ENCODE results near the gene RPS15.
"Not testable (repeated sequence)": the region's sequence is repeated elsewhere in the genome, so short reads cannot be mapped to it uniquely, and the experiment has no call there.

The RPS15 gene

DNA sequence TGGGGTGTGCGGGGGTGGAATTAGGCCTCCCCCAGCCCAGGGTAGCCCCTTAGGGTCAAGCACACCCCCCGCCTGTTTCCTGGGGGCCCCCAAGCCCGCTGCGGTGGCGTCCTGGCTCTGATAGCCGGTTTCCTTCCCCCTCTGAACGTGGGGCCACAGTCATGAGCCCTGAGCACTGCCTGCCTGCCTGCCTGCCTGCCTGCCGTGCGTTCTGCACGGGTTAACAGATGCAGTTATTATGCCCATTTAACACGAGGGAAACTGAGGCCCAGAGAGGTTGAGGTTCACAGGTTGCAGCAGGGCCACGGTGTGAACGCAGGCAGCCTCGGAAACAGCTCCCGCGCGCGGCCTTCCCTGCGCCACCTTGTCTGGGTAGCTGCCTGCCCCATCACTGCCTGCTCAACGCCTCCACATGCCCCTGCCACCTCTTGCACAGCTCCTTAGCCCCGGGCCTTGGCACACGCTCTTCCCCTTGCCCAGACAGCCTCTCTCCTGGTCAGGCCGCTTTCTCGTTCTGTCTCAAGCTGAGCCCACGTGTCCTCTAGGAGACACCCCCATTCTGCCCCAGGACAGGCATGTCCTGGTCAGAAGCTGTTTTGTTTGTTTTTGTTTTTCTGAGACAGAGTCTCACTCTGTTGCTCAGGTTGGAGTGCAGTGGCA lies 35.7 kb upstream of the RPS15 start:
- no peak for DNase-seq

DNA sequence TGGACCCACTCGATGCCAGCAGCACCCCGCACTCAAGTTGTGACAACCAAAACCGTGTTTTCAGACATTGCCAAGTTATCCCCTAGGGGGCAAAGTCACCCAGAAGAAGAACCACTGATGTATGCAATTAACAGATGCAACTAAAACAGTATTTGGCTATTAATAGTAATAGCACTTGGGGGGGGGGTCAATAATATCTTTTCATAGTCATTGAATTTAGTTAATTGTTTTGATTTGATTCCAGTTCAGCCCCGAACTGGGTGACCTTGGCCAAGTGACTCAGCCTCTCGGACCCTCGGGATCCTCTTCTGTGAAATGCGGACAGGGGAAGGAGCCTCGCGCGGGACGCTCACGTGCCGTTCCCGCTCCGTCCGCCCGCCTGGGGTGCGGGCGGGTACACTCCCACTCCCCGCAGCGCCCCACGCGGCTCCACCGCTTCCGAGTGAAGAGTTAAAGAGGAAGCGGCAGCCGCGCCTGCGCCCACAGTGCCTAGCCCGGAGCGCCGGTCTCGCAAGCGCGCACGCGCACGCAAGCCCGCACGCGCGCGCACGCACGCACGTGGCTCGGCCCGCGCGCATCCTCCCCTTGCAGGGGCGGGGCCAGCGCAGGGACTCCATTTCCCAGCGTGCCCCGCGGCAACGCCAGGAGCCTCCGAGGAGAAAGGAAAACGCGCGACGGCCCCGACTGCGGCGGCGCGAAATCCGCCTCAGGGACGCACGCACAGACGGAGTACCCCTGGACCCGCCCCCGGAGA lies 31.2 kb upstream of the RPS15 start:
- peak; percentile 98 for DNase-seq

DNA sequence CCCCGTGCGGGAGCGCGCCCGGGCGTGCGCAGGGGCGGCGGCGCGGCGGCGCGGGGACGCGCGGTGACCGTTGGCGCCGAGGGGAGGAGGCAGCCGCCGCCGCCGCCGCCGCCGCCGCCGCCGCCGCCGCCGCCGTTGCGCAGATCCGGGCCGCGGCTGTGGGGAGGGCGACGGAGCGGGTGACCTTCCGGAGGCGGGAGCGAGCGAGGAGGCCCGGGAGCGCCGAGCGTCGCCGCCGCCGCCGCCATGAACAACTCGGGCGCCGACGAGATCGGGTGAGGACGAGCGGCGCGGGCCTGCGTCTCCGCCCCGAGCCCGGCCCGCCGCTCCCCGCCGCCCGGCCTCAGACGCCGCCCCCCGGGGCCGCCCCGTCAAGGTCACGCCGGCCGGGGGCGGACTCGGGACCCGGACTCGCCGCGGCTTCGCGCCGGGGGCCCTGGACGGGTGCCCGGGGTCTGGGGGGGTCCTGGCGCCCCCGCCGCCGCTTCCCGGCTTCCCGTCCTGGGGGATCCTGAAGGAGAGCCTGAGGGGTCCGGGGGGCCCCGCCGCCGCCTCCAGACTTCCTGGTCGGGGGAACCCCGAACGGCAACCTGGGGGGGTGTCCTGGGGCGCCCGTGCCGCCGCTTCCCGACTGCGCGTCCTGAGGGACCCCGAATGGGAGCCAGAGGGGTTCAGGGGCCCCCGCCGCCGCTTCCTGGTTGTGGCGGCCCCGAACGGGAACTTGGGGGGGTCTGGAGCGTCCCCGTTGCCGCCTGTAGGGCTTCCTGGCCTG lies 30.5 kb upstream of the RPS15 start, which contains the start of gene DAZAP1:
DAZAP1 (plus strand) TSS at position 59 of the 772 bp plus-strand sequence; CDS start at position 247, 188 bp downstream.
- no peak for DNase-seq

DNA sequence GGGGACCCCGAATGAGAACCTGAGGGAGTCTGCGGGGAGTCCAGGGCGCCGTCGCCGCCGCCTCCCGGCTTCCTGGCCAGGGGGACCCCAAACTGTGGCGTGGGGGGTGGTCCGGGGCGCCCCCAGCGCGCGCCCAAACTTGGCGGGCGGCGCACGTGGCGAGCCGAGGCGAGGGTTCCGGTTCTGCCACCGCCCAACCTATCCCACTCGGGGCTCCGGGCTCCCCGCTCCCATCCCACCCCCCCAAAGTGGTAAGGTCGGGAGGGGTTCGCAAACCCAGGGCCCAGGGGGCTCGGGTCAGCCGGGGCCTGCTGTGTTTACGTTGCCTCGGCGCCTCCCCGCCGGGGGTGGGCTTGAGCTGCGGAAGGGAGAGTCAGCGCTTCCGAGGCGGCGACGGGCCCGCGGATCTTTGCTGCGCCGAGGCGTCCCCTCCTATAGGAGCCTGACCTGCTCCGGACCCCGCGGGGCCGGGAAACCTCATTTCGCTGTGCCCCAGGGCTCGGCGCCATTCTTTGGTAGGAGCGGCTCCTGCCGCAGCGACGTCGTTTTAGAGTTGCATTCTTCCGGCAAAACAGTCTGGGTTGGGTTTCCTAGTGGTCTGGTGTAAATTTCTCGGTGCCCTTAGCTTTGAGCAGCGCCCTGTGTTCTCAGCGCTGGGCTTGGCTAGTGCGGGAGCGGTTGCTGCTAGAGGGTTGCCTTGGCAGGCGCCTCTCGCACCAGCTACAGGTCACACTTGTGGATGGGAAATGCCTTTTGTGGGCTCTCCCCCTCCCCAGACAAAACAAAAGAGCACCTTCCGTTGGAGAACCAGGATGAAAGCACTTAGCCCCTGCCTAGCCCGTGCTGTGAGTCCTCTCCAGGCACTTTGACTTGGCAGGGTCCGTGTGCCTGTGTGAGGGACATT lies 29.6 kb upstream of the RPS15 start:
- DNase-seq = peak; percentile 31

DNA sequence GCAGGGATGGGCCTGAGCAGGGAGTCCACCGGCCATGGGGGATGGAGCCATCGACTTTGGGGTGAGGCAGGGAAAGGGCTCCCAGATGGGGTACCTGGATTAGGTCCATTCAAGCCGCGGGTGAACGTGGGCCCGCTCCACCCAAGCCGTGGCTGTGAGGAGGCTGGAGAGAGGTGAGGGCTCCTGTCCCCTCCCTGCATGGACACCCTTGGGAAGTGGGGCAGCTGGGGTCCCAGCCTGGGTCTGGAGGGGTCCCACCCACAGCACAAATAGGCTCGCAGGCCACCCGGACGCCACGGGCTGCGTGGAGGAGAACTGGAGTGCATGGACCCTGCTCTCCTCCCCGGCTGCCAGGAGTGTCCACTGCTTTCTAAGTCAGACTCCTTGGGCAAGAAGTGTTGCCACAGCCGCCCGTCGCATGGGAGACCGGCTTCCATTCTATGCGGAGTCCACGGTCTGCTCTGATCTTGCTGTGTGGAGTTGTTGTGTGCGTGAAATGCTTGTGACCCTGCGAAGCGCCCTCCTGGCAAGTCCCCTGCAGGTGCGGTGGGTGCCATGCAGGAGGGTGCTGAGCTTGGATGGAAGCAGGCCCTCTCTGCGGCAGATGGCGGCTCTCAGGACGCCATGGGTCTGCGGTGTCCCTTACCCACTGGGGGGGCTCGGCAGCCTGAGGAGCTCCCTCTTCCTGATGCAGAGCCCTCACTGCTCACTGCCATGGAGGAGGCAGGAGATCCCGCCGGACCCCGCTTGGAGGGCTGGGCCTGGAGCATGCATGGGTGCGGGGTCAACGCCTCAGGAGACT lies 28.8 kb upstream of the RPS15 start:
- DNase-seq = no peak

DNA sequence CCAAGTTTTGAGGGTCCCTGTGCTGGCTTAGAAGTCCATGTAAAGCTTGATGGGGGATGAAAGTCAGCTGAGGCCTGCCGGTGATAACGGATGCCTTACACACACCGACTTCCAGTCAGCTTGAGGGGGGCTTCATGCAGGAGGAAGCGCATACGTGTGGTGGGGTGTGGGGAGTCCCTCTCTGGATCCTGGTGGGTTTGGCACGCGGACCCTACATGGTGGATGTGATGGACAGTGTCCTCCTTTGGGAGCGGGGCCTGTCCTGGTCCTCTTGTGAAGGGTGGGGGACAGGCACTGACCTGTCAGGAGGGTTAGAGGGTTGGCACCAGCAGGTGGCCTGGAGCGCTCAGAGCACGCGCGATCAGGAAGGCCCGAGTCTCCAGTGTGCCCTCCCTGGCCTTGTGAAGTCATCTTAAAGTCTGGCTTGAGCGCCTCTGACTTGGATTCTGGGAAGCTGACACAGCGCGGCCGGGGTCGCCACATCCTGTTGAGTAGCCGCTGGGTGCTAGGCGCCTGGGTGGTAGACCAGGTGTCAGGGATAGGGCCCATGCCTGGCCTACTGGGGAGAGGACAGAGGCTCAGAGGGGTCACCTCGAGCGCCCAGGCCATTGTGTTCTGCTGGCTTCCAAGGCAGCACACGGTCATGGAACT lies 27.9 kb upstream of the RPS15 start:
- no peak for DNase-seq

DNA sequence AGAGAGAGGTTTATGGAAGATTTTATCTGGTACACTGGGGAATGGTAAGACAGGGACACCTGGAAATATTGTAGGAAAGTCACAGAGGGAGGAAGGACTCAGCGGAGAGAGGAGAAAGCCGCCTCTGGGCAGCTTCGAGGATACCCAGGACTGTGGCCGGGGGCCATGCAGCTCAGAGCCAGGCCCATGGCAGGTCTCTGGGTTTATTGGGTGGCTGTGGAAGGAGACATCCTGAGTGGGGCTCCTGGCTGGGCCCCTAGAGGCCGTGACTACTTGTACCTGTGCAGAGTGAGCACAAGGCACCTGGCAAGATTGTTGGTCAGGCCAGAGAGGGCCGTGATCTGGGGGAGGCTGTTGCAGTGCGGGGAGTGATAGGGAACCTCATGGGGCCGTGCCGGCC lies 27.4 kb upstream of the RPS15 start:
- no peak for DNase-seq

DNA sequence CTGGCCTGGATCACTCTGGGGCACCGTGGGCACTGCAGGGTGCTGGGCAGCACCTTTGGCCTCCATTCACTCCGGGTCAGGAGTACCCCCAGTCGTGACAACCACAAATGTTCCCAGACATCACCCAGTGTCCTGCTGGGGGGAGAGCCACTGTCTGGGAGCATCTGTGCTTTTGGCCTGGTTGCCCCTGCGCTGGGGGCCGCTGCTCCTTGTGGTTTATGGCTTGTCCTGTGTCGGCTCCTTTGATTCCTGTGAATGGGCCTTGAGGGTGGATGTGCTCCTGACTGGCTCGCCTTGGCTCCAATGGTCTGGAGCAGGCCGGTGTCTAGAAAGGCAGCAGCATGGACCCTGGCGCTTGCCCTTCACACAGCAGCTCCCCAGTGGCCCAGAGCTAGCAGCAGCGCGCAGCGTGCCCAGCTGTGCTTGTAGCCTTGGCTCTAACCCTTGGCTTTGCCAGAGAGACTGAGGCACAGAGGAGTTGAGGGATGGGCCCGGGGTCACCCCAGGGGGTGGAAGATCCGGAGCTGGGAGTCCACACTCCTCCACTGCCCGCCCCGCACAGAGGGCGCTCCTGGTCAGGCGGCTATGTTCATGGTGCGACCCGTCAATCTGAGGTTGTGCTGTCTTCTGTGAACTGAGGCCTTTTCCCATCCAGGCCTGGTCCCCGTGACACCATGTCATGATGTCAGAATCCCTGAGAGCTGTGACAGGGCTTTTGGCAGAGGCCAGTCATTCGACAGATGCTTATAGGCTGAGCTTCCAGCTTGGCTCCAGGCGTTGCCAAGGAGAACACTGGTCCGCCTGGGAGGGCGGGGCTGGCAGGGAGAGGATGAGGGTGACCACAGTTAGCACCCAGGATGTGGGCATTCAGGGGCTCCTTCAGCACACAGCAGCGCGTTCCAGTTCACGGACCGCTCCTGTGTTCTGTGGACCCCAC lies 26.7 kb upstream of the RPS15 start:
- no peak for DNase-seq

DNA sequence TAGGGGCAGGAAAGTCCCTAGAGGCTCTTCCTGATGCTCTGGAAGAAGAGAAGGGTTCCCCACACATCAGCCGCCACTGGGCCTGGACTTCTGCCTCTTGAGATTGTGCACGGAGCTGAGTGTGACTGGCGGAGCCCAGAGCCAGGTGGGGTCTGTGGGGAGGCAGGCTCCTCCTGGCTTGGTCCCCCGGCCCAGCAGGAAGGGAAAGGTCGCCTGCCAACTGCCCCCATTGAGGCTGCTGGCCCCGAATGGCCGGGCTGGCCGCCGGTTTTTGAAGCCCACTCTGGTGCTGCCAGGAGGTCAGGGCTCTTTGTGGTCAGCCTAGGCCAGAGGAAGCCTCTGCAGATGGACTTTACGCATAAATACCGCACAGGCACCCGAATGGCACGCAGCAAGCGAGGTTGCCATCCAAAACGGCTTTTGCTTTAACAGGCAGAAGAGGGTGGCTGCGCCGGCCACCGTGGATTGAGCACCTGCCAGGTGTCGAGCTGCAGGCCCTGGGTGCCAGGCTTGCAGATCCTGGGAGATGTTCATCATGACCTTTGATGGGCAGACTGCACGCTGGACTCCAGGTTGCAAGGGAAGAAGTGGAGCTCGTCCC lies 25.8 kb upstream of the RPS15 start:
- DNase-seq = no peak

DNA sequence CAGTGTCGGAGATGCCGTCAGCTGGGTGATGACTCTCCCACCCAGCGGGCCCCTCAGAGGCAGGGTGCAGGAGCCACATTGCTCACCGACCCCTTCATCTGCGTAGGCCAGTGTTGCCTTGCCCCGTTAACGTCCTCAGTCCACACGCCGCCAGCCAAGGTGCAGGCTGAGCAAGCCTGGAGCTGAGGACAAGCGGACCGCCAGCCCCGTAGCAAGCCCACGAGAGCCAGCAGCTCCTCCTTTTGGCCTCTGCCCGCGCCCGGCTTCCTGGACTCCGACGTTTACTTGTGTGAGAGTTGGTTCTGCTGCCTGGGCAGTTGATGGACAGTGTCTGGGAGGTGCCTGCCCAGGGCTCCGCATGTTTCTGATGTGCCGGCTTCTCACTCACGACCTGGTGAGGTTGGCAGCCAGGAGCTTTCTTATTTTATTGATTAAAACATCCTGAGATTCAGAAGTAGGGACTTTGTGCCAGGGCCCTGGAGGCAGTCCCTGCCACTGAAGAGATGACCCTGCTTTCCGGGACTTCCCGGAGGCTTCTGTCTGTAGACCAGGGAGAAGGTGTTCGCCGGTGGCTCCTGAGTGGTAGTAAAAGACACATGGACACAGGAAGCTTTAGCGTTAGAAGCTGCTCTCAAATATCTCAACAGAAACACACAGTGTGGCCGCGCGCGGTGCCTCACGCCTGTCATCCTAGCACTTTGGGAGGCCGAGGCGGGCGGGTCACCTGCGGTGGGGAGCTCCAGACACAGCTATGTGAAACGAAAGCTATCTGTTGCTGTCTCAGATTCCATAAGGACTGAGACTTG lies 25.0 kb upstream of the RPS15 start:
- DNase-seq = no peak

DNA sequence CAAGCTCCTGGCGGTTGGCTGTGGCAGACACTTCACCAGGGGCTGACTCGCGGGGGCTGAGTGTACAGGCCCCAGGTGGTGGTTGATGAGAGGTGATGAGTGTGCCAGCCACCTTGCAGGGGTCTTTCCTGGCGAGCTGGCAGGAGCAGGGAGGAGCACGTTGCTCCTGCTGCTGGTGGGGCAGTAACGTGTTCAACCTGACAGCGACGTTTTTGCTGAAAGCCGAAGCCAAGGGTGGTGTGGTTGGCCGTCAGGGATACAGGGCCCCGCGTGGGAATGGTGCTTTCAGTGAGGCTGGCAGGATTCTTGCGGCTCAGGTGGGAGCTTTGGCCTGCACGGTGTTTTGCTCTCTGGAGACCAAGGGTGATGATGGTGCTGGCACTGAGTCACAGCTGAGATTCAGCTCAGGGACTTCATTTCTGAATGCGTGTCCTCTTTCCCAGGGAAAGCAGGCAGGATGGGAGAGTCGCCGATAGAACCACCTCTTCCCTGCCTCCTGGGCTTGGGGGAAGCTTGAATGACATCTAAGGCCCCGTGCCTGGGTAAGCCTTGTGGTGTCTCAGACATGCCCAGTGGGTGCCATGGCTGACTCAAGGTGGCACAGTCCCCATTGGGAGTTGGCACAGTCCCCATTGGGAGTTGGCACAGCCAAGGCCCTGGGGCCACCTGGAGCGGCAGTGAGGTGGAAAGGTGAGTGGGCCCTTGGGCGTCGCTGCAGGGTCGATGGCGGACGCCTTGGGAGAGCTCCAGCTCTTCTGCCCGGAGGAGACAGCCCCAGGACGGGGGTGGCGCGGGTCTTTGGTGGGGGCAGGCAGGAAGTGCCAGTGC lies 22.0 kb upstream of the RPS15 start:
- DNase-seq = no peak

DNA sequence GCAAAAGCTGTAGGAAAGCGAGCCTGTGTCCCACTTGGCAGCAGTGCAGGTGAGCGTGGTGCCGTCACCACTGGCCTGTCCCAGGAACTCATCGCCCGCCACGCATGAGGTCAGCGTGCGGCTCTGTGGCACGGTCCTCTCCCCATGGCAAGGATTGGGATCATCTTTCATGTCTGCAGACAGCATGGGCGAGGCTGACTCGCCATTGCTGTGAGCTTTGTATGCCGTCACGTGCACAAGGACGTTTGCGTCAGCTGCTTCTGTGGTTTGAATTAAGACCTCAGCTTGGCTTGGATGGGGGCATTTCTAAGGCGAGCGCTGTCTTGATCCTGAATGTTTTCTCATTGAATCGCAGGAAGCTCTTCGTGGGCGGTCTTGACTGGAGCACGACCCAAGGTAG lies 21.1 kb upstream of the RPS15 start:
- DNase-seq = peak; percentile 49

DNA sequence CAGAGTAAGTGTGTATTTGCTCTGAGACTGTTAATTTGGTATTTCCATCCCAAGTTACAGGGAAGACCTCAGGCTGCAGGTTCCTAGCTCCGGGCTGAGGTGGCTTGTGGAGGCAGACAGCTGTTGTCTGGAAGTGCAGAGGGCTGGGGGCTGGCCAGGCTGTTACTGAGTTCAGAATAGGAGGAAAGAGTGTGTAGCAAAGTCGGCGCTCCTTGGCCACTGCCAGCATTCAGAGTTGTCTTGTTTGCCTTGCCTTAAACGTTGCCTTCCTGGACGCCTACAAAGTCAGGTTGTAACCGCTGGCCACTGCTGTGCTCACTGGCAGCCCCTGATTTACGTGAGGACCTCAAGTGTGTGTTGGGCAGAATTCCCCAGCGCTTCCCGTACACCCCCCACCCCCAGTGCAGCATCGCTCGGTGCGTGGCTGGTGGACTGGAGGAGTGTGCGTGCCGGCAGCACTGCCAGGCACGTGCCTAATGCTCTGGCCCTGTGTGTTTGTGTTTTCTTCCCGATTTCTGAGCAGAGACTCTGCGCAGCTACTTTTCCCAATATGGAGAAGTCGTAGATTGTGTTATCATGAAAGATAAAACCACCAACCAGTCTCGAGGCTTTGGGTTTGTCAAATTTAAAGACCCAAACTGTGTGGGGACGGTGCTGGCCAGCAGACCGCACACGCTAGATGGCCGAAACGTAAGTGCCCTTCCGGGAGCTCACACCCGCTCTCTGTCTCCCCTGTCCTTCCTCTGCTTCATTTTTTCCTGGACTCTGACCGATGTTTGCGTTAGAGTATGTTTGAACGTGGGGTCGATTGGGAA lies 20.3 kb upstream of the RPS15 start:
- DNase-seq = no peak

DNA sequence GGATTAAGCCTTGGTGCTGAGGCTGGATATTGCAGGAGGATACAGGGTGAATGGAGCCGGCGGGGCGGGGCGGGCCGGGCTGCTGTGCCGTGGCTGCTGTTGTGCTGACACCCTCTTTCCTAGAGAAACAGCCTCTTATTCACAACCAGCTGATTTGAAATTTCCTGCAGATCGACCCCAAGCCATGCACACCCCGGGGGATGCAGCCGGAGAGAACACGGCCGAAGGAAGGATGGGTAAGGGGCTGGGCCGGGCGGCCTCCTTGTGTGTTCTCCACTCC lies 19.8 kb upstream of the RPS15 start:
- DNase-seq = no peak

DNA sequence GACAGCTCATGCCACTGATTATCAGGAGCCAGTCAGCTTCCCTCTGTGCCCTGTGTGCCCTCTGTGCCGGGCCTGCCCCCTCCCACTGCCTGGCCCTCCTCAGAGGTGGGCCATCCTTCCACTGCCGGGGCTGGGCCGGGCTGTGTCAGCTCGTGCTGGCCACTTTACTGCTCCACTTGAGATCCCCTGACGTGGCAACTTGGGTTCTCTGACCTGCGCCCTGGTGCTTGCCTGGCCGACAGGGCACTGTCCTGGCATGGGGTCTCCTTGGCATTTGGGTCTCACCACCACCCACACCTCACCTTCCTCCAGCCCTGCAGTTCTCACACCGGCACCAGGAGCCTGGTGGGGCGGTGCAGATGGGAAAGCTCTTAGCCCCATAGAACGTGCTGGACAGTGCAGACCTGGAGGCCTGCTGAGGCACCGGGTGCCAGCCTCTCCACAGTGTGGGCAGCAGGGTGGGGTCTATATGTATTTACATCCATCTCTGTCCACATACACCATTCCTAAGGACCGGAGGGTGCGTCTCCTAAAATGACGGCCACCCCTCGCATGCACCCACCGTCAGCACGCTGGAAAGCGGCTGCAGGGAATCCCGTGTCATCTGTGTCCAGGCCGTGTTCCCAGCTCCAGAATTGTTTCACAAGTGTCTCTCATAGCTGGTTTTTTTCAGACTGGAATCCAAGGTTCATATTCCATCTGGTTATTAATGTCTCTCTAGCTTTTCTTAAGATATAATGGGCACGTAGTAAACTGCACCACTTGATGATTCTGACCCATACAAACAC lies 19.1 kb upstream of the RPS15 start:
- no peak for DNase-seq

DNA sequence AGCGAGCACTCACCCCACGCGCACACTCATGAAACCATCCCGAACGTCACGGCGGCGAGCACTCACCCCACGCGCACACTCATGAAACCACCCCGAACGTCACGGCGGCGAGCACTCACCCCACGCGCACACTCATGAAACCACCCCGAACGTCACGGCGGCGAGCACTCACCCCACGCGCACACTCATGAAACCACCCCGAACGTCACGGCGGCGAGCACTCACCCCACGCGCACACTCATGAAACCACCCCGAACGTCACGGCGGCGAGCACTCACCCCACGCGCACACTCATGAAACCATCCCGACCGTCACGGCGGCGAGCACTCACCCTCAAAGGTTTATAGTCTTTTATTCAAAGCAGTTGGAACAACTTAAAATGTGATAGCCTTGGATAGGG lies 18.1 kb upstream of the RPS15 start:
- not testable (repeated sequence) for DNase-seq

Measured in fibroblast of upper back skin (primary cell).